K562 (cell line): ENCODE results near the gene FKBP8. TPM values are rescaled to one million over a fixed set of nuclear protein-coding genes. Genes with fewer than 3 reads are reported as not detected.

Experiments
- CBX2 ChIP-seq: fragments of 200-600 bp; sonication (generic); IDR thresholded peaks from one replicate; pipeline ENCODE4 v1.6.1; 2012; ENCODE audit warnings: mild to moderate bottlenecking, low read length, inconsistent platforms; ENCODE audit not compliant: insufficient read depth, poor library complexity, severe bottlenecking
- EP400 ChIP-seq: fragments of 450-650 bp; IDR thresholded peaks from 2 replicates; pipeline ENCODE4 v1.6.1; 2017; ENCODE audit warnings: antibody characterized with exemption, mild to moderate bottlenecking, moderate library complexity
- LARP7 ChIP-seq: fragments of 450-650 bp; IDR thresholded peaks from 2 replicates; pipeline ENCODE4 v1.6.1; 2016
- LCOR ChIP-seq: sonication (generic); formaldehyde crosslinking; IDR thresholded peaks from 2 replicates; pipeline ENCODE4 v1.8.0; 2022; ENCODE audit warnings: mild to moderate bottlenecking, missing genetic modification reagents
- NCOA1 ChIP-seq: fragments of 450-650 bp; IDR thresholded peaks from 2 replicates; pipeline ENCODE4 v1.6.1; 2016; ENCODE audit warnings: low read depth
- NONO ChIP-seq, 2 experiments: fragments of 200-400 bp in 1 of 2; fragments of 450-650 bp in 1 of 2; formaldehyde crosslinking in 1 of 2; IDR thresholded peaks; 2 replicates each; pipeline ENCODE4 v1.6.1; 2017; ENCODE audit warnings: low read depth in 2 of 2, mild to moderate bottlenecking in 2 of 2, moderate library complexity in 2 of 2, low read length in 1 of 2
- RBBP5 ChIP-seq: fragments of 200-600 bp; sonication (generic); IDR thresholded peaks from 2 replicates; pipeline ENCODE4 v1.6.1; 2012; ENCODE audit warnings: borderline replicate concordance, mild to moderate bottlenecking, low read length, control low read depth, inconsistent platforms; ENCODE audit not compliant: insufficient read depth, poor library complexity, severe bottlenecking
- TAL1 ChIP-seq: fragments of 450-650 bp; IDR thresholded peaks from 2 replicates; pipeline ENCODE4 v1.6.1; 2016; ENCODE audit warnings: mild to moderate bottlenecking
- UBTF ChIP-seq, 2 experiments: IDR thresholded peaks; 2 replicates each; pipeline ENCODE4 v1.6.1; 2012; ENCODE audit warnings: improper control_type of control experiment in 2 of 2, low read depth in 2 of 2, low read length in 2 of 2, borderline replicate concordance in 1 of 2
- ZNF318 ChIP-seq, 2 experiments: fragments of 450-650 bp; IDR thresholded peaks; 2 replicates each; pipeline ENCODE4 v1.6.1; 2016; ENCODE audit warnings: mild to moderate bottlenecking in 2 of 2, borderline replicate concordance in 1 of 2, low read depth in 1 of 2, moderate library complexity in 1 of 2
- polyA plus RNA-seq, 8 experiments: library from polyadenylated mRNA; depleted of rRNA in 4 of 8; stranded (reverse) in 5 of 8; unstranded in 3 of 8; fragments of >200 nt; fragmentation: Nextera tagmentation in 2 of 8; fragmentation: Illumina TruSeq in 1 of 8; extraction: Ambion mirVana in 2 of 8; extraction: Trizol in 1 of 8; gene quantifications; 2 replicates each; pipeline versions ENCODE4 v1.2.1 to v1.2.3, GENCODE V29; 2011 to 2014; ENCODE audit warnings: inconsistent platforms in 1 of 8, missing spikeins in 1 of 8
- total RNA-seq, 7 experiments: library from RNA; depleted of rRNA in 6 of 7; stranded (reverse); fragments of >200 nt in 6 of 7; fragmentation: Illumina TruSeq in 2 of 7; extraction: Trizol in 2 of 7; gene quantifications; 2 replicates each; pipeline versions ENCODE4 v1.2.1 to v1.2.3, GENCODE V29; 2011 to 2021; ENCODE audit warnings: low replicate concordance in 1 of 7
- TF ChIP-seq, protein P1 (sequence below): sonication (generic); formaldehyde crosslinking; IDR thresholded peaks from 2 replicates; pipeline ENCODE4 v1.8.1; 2023; ENCODE audit warnings: mild to moderate bottlenecking, missing genetic modification reagents
- TF ChIP-seq, protein P2 (sequence below): sonication (generic); formaldehyde crosslinking; IDR thresholded peaks from 2 replicates; pipeline ENCODE4 v1.8.1; 2022; ENCODE audit warnings: missing genetic modification reagents

Gene FKBP8
- total and polyA plus RNA-seq, 9 of the 15 experiments (the other 6 are each of a cell fraction or from before 2014, with no cell fraction given): 0.46 to 236 (median 104) TPM

- TF ChIP-seq NONO (IDR thresholded peaks at IDR 0.05; ENCODE audit: low read depth in 2 of 2, low read length in 1 of 2) (peak; percentile 70 to 78; a peak in 3 of 4 replicates), CBX2 (no peak), RBBP5 (peak; percentile 80), LCOR (CRISPR knock-in tag) (peak; percentile 64; the same call in 1 of the 2 replicates), EP400 (peak; percentile 51), ZNF318 (IDR thresholded peaks at IDR 0.05; ENCODE audit: borderline replicate concordance in 1 of 2, low read depth in 1 of 2) (no peak), UBTF (IDR thresholded peaks at IDR 0.05; ENCODE audit: borderline replicate concordance in 1 of 2, low read depth in 2 of 2, low read length in 2 of 2) (peak; percentile 68 to 95; a peak in 3 of 4 replicates), LARP7 (no peak), NCOA1 (no peak), TAL1 (no peak; the same call in 1 of the 2 replicates)
- TF ChIP-seq, protein P1, sequence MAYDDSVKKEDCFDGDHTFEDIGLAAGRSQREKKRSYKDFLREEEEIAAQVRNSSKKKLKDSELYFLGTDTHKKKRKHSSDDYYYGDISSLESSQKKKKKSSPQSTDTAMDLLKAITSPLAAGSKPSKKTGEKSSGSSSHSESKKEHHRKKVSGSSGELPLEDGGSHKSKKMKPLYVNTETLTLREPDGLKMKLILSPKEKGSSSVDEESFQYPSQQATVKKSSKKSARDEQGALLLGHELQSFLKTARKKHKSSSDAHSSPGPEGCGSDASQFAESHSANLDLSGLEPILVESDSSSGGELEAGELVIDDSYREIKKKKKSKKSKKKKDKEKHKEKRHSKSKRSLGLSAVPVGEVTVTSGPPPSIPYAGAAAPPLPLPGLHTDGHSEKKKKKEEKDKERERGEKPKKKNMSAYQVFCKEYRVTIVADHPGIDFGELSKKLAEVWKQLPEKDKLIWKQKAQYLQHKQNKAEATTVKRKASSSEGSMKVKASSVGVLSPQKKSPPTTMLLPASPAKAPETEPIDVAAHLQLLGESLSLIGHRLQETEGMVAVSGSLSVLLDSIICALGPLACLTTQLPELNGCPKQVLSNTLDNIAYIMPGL (CRISPR knock-in tag): peak; percentile 95
- TF ChIP-seq, protein P2, sequence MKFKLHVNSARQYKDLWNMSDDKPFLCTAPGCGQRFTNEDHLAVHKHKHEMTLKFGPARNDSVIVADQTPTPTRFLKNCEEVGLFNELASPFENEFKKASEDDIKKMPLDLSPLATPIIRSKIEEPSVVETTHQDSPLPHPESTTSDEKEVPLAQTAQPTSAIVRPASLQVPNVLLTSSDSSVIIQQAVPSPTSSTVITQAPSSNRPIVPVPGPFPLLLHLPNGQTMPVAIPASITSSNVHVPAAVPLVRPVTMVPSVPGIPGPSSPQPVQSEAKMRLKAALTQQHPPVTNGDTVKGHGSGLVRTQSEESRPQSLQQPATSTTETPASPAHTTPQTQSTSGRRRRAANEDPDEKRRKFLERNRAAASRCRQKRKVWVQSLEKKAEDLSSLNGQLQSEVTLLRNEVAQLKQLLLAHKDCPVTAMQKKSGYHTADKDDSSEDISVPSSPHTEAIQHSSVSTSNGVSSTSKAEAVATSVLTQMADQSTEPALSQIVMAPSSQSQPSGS (CRISPR knock-in tag): no peak
Observed at GRCh38 chr19:18588611-18589379, 45.4 kb upstream of the FKBP8 start, which contains the start of gene REX1BD (continued).
